Subcutaneous adipose tissue (tissue), 4 donors: Measurements from ENCODE around the gene SRRM4. TPM values are rescaled to one million over a fixed set of nuclear protein-coding genes. Genes with fewer than 3 reads are reported as not detected.

Experiments used
- CTCF ChIP-seq: fragments of 450-650 bp; IDR thresholded peaks from one replicate; pipeline ENCODE4 v1.5.1; 2016; ENCODE audit warnings: low read depth, mild to moderate bottlenecking, control low read depth, antibody characterized with exemption, moderate library complexity
- total RNA-seq, 4 donors: library from RNA; depleted of rRNA; stranded (reverse); fragments of >200 nt; gene quantifications; one replicate each; pipeline ENCODE4 v1.1.0, GENCODE V29; 2016

SRRM4 gene
- total RNA-seq, 4 donors from 2014 or later: not detected

GRCh38 chr12:118984161-118984943 lies 3.0 kb downstream of the SRRM4 start:
- TF ChIP-seq CTCF: no peak

- no peak for TF ChIP-seq CTCF
These were observed 4.7 kb downstream of the SRRM4 start for GRCh38 chr12:118986050-118986449.

- no peak for TF ChIP-seq CTCF
These were observed 17.8 kb downstream of the SRRM4 start for GRCh38 chr12:118999107-118999506.

- TF ChIP-seq CTCF: no peak
These were observed 23.7 kb downstream of the SRRM4 start for GRCh38 chr12:119005085-119005484.

- TF ChIP-seq CTCF: no peak
These were observed 24.6 kb downstream of the SRRM4 start for GRCh38 chr12:119005913-119006312.

GRCh38 chr12:119006746-119007145 lies 25.4 kb downstream of the SRRM4 start:
- TF ChIP-seq CTCF: no peak

GRCh38 chr12:119008691-119009221 lies 27.4 kb downstream of the SRRM4 start:
- TF ChIP-seq CTCF: no peak
